NCI-H2107 treated with DMSO at 0.1 percent for 48 hours (cell line): ENCODE results near the gene VAV1.
"Not testable (repeated sequence)": the region's sequence is repeated elsewhere in the genome, so short reads cannot be mapped to it uniquely, and the experiment has no call there.

Experiments used
- DNase-seq: peaks from one replicate; lab custom pipeline; 2025; ENCODE audit not compliant: unreplicated experiment; lab: John Stamatoyannopoulos, UW

VAV1 gene

GRCh38 chr19:6812612-6813011, 40.1 kb downstream of the VAV1 start:
- no peak for DNase-seq

- DNase-seq, result no peak
These were observed 41.2 kb downstream of the VAV1 start for GRCh38 chr19:6813659-6814058.

- DNase-seq, result no peak
These were observed 44.7 kb downstream of the VAV1 start for GRCh38 chr19:6817179-6817578.

GRCh38 chr19:6818246-6818645, 45.7 kb downstream of the VAV1 start:
- no peak for DNase-seq

GRCh38 chr19:6819323-6819722, 46.8 kb downstream of the VAV1 start:
- no peak for DNase-seq

- no peak for DNase-seq
These were observed 47.7 kb downstream of the VAV1 start for GRCh38 chr19:6820237-6820636.

GRCh38 chr19:6821639-6822310, 49.3 kb downstream of the VAV1 start:
- DNase-seq, result no peak

GRCh38 chr19:6822311-6822670, 49.8 kb downstream of the VAV1 start:
- DNase-seq, result no peak

GRCh38 chr19:6825076-6825774, 52.7 kb downstream of the VAV1 start:
- DNase-seq, result no peak

GRCh38 chr19:6826281-6826920, 53.9 kb downstream of the VAV1 start:
- DNase-seq, result no peak

GRCh38 chr19:6828306-6828697, 55.8 kb downstream of the VAV1 start:
- DNase-seq, result no peak

- no peak for DNase-seq
These were observed 56.5 kb downstream of the VAV1 start for GRCh38 chr19:6828698-6829633.

GRCh38 chr19:6829829-6830228, 57.3 kb downstream of the VAV1 start:
- not testable (repeated sequence) for DNase-seq

- not testable (repeated sequence) for DNase-seq
These were observed 58.6 kb downstream of the VAV1 start for GRCh38 chr19:6831084-6831483.

GRCh38 chr19:6832412-6832811, 59.9 kb downstream of the VAV1 start:
- no peak for DNase-seq

GRCh38 chr19:6833166-6833790, 60.8 kb downstream of the VAV1 start:
- no peak for DNase-seq

- no peak for DNase-seq
These were observed 61.9 kb downstream of the VAV1 start for GRCh38 chr19:6834433-6834832.

GRCh38 chr19:6835501-6835900, 63.0 kb downstream of the VAV1 start:
- DNase-seq, result no peak

- no peak for DNase-seq
These were observed 65.0 kb downstream of the VAV1 start for GRCh38 chr19:6837525-6837924.

GRCh38 chr19:6838062-6838655, 65.7 kb downstream of the VAV1 start:
- DNase-seq, result no peak
